Sigmoid colon (tissue), 4 donors: Measurements from ENCODE around the gene KY.

Experiments used
- CTCF ChIP-seq, 4 experiments: fragments of 450-650 bp in 3 of 4; fragments of 200-600 bp in 1 of 4; IDR thresholded peaks; one replicate each; pipeline ENCODE4 v1.5.1; 2016 to 2019; ENCODE audit warnings: antibody characterized with exemption in 4 of 4, mild to moderate bottlenecking in 3 of 4, moderate library complexity in 2 of 4
- EP300 ChIP-seq, 4 donors: sonication (generic); formaldehyde crosslinking; IDR thresholded peaks; one replicate each; pipeline ENCODE4 v1.6.1; 2017; ENCODE audit warnings: antibody characterized with exemption in 4 of 4
- POLR2A ChIP-seq, 2 donors: fragments of 450-650 bp; IDR thresholded peaks; one replicate each; pipeline ENCODE4 v1.6.1; 2016; ENCODE audit warnings: antibody characterized with exemption in 2 of 2, mild to moderate bottlenecking in 2 of 2, moderate library complexity in 2 of 2
- POLR2AphosphoS5 ChIP-seq, 4 donors: sonication (generic); formaldehyde crosslinking; IDR thresholded peaks; one replicate each; pipeline ENCODE4 v1.6.1; 2017; ENCODE audit warnings: antibody characterized with exemption in 4 of 4

GRCh38 chr3:134652409-134652831, 1.6 kb upstream of the KY start:
- TF ChIP-seq CTCF (IDR thresholded peaks at IDR 0.05): no peak
- TF ChIP-seq POLR2AphosphoS5 (IDR thresholded peaks at IDR 0.05): no peak
- TF ChIP-seq EP300 (IDR thresholded peaks at IDR 0.05): no peak
- no peak for TF ChIP-seq POLR2A (IDR thresholded peaks at IDR 0.05)
